OCI-LY1 (cell line): ENCODE results near the gene LCE3D.

Source experiments
- H2AFZ ChIP-seq: fragments of 200-600 bp; sonication (generic), shearing (Covaris generic); 2 replicates; pipeline ENCODE4 v1.6.0; 2014; ENCODE audit warnings: antibody characterized with exemption, mild to moderate bottlenecking, low read length
- H3F3A ChIP-seq: fragments of 200-600 bp; sonication (generic), shearing (Covaris generic); 2 replicates; pipeline ENCODE4 v1.6.0; 2014; ENCODE audit warnings: mild to moderate bottlenecking, antibody characterized with exemption, low read length, moderate library complexity; ENCODE audit not compliant: insufficient read depth
- H3K27ac ChIP-seq: fragments of 200-600 bp; sonication (generic); 2 replicates; pipeline ENCODE4 v1.5.1; 2014; ENCODE audit warnings: low read length, mixed run types, mild to moderate bottlenecking, low read depth; ENCODE audit not compliant: poor library complexity, severe bottlenecking
- H3K27me3 ChIP-seq: fragments of 200-600 bp; sonication (generic); 2 replicates; pipeline ENCODE4 v1.6.0; 2014; ENCODE audit warnings: antibody characterized with exemption, mild to moderate bottlenecking, low read length, moderate library complexity; ENCODE audit not compliant: insufficient read depth
- H3K36me3 ChIP-seq: fragments of 200-600 bp; sonication (generic); 2 replicates; pipeline ENCODE4 v1.6.1; 2014; ENCODE audit warnings: mild to moderate bottlenecking, antibody characterized with exemption, low read length, moderate library complexity, mixed read lengths; ENCODE audit not compliant: insufficient read depth
- H3K4me1 ChIP-seq: fragments of 200-600 bp; sonication (generic); 2 replicates; pipeline ENCODE4 v1.5.1; 2014; ENCODE audit warnings: mild to moderate bottlenecking, low read length, moderate library complexity; ENCODE audit not compliant: insufficient read depth, severe bottlenecking
- H3K4me2 ChIP-seq: fragments of 200-600 bp; sonication (generic), shearing (Covaris generic); 2 replicates; pipeline ENCODE4 v1.6.1; 2014; ENCODE audit warnings: low read length
- H3K4me3 ChIP-seq: fragments of 200-600 bp; sonication (generic); 2 replicates; pipeline ENCODE4 v1.5.1; 2014; ENCODE audit warnings: low read length, low read depth, mild to moderate bottlenecking, mixed read lengths; ENCODE audit not compliant: poor library complexity, severe bottlenecking
- H3K79me2 ChIP-seq: fragments of 200-600 bp; shearing (Covaris generic); 2 replicates; pipeline ENCODE4 v1.6.1; 2016; ENCODE audit warnings: mixed run types, low read length, mixed read lengths; ENCODE audit not compliant: insufficient read depth
- H3K9ac ChIP-seq: fragments of 200-600 bp; sonication (generic), shearing (Covaris generic); 2 replicates; pipeline ENCODE4 v1.6.1; 2014; ENCODE audit warnings: mild to moderate bottlenecking, low read length, mixed read lengths
- H3K9me2 ChIP-seq: fragments of 200-600 bp; sonication (generic), shearing (Covaris generic); 2 replicates; pipeline ENCODE4 v1.6.1; 2014; ENCODE audit warnings: low read depth, mild to moderate bottlenecking, low read length, mixed read lengths
- H3K9me3 ChIP-seq: fragments of 200-600 bp; shearing (Covaris generic); 2 replicates; pipeline ENCODE4 v1.6.1; 2014; ENCODE audit warnings: low read length, mixed read lengths
- H4K20me1 ChIP-seq: fragments of 200-600 bp; sonication (generic), shearing (Covaris generic); 2 replicates; pipeline ENCODE4 v1.6.0; 2016; ENCODE audit warnings: mild to moderate bottlenecking, low read length; ENCODE audit not compliant: insufficient read depth
- CTCF ChIP-seq: fragments of 200-600 bp; sonication (generic), shearing (Covaris generic); IDR thresholded peaks from 2 replicates; pipeline ENCODE4 v1.5.1; 2017; ENCODE audit warnings: mild to moderate bottlenecking, antibody characterized with exemption, low read length, moderate library complexity, mixed read lengths
- EZH2 ChIP-seq: fragments of 200-600 bp; sonication (generic), shearing (Covaris generic); IDR thresholded peaks from 2 replicates; pipeline ENCODE4 v1.8.0; 2017; ENCODE audit warnings: borderline replicate concordance, mixed run types, mild to moderate bottlenecking, antibody characterized with exemption, low read length, moderate library complexity, mixed read lengths

LCE3D gene

DNA sequence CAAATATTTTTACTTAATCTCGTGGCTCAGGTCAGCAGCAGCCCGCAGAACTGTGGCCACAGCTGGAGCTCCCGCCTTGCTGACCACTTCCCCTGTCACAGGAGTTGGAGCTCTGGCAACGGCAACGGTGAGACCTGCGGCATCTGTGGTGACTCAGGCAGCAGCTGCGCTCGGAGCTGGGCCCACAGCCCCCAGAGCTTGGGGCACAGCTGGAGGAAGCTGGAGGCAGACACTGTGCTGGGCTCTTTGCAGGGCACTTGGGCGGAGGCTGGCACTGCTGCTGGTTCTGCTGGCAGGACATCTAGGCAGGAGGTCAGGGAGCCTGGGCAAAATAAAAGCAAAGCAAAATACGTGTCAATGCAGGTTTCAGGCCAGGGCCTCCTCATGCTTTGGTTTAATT is 42.5 kb upstream of the LCE3D start, which contains the start of gene LCE3A:
TSS of gene LCE3A (minus strand) at position 301 of the 400 bp plus-strand sequence. CDS start at position 301, 0 bp downstream.
- Histone ChIP-seq H3K4me2 (no peak within 1 kb of the TSS), H3K36me3 (no peaks in the 10 kb centered on the region), H3K9me2 (no peaks in the 10 kb centered on the region), H4K20me1 (no peaks in the 10 kb centered on the region), H3K27me3 (no peaks in the 10 kb centered on the region), H3K9ac (no peak within 1 kb of the TSS), H3K79me2 (no peaks in the 10 kb centered on the region), H3K4me1 (no peaks in the 10 kb centered on the region), H3K27ac (no peak within 1 kb of the TSS), H2AFZ (no peak within 1 kb of the TSS), H3K4me3 (no peak within 1 kb of the TSS), H3F3A (no peaks in the 10 kb centered on the region), H3K9me3 (no peaks in the 10 kb centered on the region)
- TF ChIP-seq CTCF (no peak), EZH2 (no peak)

GRCh38 chr1:152621993-152622392 is 41.7 kb upstream of the LCE3D start:
- TF ChIP-seq CTCF = no peak
- no peak for TF ChIP-seq EZH2
- no peak overlapping the region for H3K4me3 ChIP-seq
- H3K27me3 ChIP-seq = no peaks in the 10 kb centered on the region
- no peaks in the 10 kb centered on the region for H3K36me3 ChIP-seq
- no peak overlapping the region for H3K4me2 ChIP-seq
- no peaks in the 10 kb centered on the region for H3F3A ChIP-seq
- no peaks in the 10 kb centered on the region for H3K9me3 ChIP-seq
- no peaks in the 10 kb centered on the region for H4K20me1 ChIP-seq
- H3K9ac ChIP-seq = no peak overlapping the region
- H2AFZ ChIP-seq = no peak overlapping the region
- H3K9me2 ChIP-seq = no peaks in the 10 kb centered on the region
- no peaks in the 10 kb centered on the region for H3K4me1 ChIP-seq
- H3K27ac ChIP-seq = no peak overlapping the region
- H3K79me2 ChIP-seq = no peaks in the 10 kb centered on the region

DNA sequence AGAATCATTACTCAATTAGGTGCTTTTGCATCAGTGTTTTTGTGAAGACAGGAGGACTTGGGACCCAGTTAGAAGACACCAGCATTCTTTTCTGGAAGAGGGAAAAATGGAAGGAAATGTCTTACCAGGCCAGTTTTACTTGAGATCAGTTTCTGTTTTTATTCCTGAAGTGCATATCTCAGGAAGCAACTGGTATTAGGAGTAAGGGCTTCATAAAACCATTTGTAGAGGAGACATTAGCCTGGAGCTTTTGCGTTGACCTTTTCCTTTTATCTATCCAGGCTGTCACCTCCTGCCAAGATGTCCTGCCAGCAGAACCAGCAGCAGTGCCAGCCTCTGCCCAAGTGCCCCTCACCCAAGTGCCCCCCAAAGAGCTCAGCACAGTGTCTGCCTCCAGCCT is 33.2 kb upstream of the LCE3D start, which contains the start of gene LCE3B:
TSS of gene LCE3B (plus strand) at position 301 of the 400 bp plus-strand sequence. CDS start at position 301, 0 bp downstream.
- Histone ChIP-seq H3K9me3 (no peaks in the 10 kb centered on the region), H3K9ac (no peak within 1 kb of the TSS)

More for the DNA sequence above, 33.2 kb upstream of the LCE3D start, which contains the start of gene LCE3B:
- no peaks in the 10 kb centered on the region for H3K79me2 ChIP-seq
- no peak within 1 kb of the TSS for H2AFZ ChIP-seq
- H3K27me3 ChIP-seq = no peaks in the 10 kb centered on the region
- no peaks in the 10 kb centered on the region for H3K4me1 ChIP-seq
- no peaks in the 10 kb centered on the region for H3K36me3 ChIP-seq
- no peak within 1 kb of the TSS for H3K4me2 ChIP-seq
- H3K4me3 ChIP-seq = no peak within 1 kb of the TSS
- H3K9me2 ChIP-seq = no peaks in the 10 kb centered on the region
- no peak for TF ChIP-seq EZH2
- no peak for TF ChIP-seq CTCF
- no peaks in the 10 kb centered on the region for H4K20me1 ChIP-seq
- H3F3A ChIP-seq = no peaks in the 10 kb centered on the region
- no peak within 1 kb of the TSS for H3K27ac ChIP-seq
